PC-9 (cell line): ENCODE results near the gene PLEKHH2. TPM values are rescaled to one million over a fixed set of nuclear protein-coding genes. Genes with fewer than 3 reads are reported as not detected.

ENCODE experiments used
- BruUV-seq: library from RNA; stranded (reverse); fragments of 400-500 nt; replicated peaks from 2 replicates; lab custom pipeline; 2021; lab: Mats Ljungman, UMichigan
- CTCF ChIA-PET: fragments of 300-600 bp; sonication (Branson Sonifier 250); formaldehyde crosslinking; loops from one replicate; lab custom pipeline; 2022; ENCODE audit warnings: antibody characterized with exemption; lab: Charles Lee
- POLR2A ChIA-PET: fragments of 300-600 bp; sonication (Branson Sonifier 250); formaldehyde crosslinking; loops from one replicate; lab custom pipeline; 2022; ENCODE audit warnings: antibody characterized with exemption; ENCODE audit not compliant: unreplicated experiment; lab: Charles Lee
- DNase-seq, 2 experiments: peaks; one replicate each; pipeline versions ENCODE4 v3.0.0 to v3.0.0-alpha.2; 2015 to 2022; ENCODE audit warnings: mixed read lengths in 1 of 2
- H2AFZ ChIP-seq: fragments of 200-600 bp; sonication (generic); 2 replicates; pipeline ENCODE4 v1.8.1; 2017; ENCODE audit warnings: antibody characterized with exemption
- H3F3A ChIP-seq: fragments of 200-600 bp; sonication (generic); 2 replicates; pipeline ENCODE4 v1.8.1; 2017; ENCODE audit warnings: antibody characterized with exemption, mild to moderate bottlenecking, low read depth; ENCODE audit not compliant: insufficient read depth
- H3K27ac ChIP-seq: fragments of 200-600 bp; sonication (generic); 2 replicates; pipeline ENCODE4 v1.6.1; 2016; ENCODE audit warnings: mixed run types
- H3K27me3 ChIP-seq: fragments of 200-600 bp; sonication (generic); 2 replicates; pipeline ENCODE4 v1.6.1; 2016; ENCODE audit warnings: low read depth, mixed run types; ENCODE audit not compliant: insufficient read depth
- H3K36me3 ChIP-seq: fragments of 200-600 bp; sonication (generic); 2 replicates; pipeline ENCODE4 v1.6.1; 2016; ENCODE audit warnings: low read depth, mixed run types
- H3K4me1 ChIP-seq: fragments of 200-600 bp; sonication (generic); replicated peaks from 2 replicates; pipeline ENCODE4 v1.6.1; 2016; ENCODE audit warnings: mixed run types; ENCODE audit not compliant: insufficient read depth
- H3K4me2 ChIP-seq: fragments of 200-600 bp; sonication (generic); 2 replicates; pipeline ENCODE4 v1.6.1; 2017; ENCODE audit warnings: mixed run types
- H3K4me3 ChIP-seq: fragments of 200-600 bp; sonication (generic); 2 replicates; pipeline ENCODE4 v1.6.1; 2016; ENCODE audit warnings: mixed run types
- H3K79me2 ChIP-seq: fragments of 200-600 bp; sonication (generic); 2 replicates; pipeline ENCODE4 v1.6.1; 2017; ENCODE audit warnings: low read depth, mixed run types
- H3K9me2 ChIP-seq: fragments of 200-600 bp; sonication (generic); 2 replicates; pipeline ENCODE4 v1.8.1; 2017; ENCODE audit warnings: mild to moderate bottlenecking; ENCODE audit not compliant: insufficient read depth
- H3K9me3 ChIP-seq: fragments of 200-600 bp; sonication (generic); 2 replicates; pipeline ENCODE4 v1.8.1; 2016; ENCODE audit warnings: low read depth; ENCODE audit not compliant: insufficient read depth
- H4K20me1 ChIP-seq: fragments of 200-600 bp; sonication (generic); 2 replicates; pipeline ENCODE4 v1.8.1; 2017; ENCODE audit not compliant: insufficient read depth
- EZH2 ChIP-seq: fragments of 200-600 bp; sonication (generic); IDR thresholded peaks from 2 replicates; pipeline ENCODE4 v1.8.0; 2017; ENCODE audit warnings: antibody characterized with exemption, low read depth
- intact Hi-C: fragments of 100-400 bp; cut with micrococcal nuclease; formaldehyde crosslinking; loops from one replicate; pipeline ENCODE4 v1.10.0; 2022; ENCODE audit not compliant: unreplicated experiment
- total RNA-seq: library from RNA; stranded (reverse); gene quantifications from 2 replicates; pipeline ENCODE4 v1.2.3, GENCODE V29; 2021
- TF ChIP-seq, protein P1 (sequence below): fragments of 200-600 bp; sonication (generic); conservative IDR thresholded peaks from 2 replicates; pipeline ENCODE4 v1.6.1; 2017; ENCODE audit warnings: mixed run types, antibody characterized with exemption, mild to moderate bottlenecking, moderate library complexity

The PLEKHH2 gene
- total RNA-seq, 1 experiment from 2014 or later, result 1.6 TPM

GRCh38 chr2:43708178-43708577 is 71.1 kb downstream of the PLEKHH2 start:
- Histone ChIP-seq H2AFZ (no peak overlapping the region), H4K20me1 (no peaks in the 10 kb centered on the region), H3K27ac (no peak overlapping the region), H3K27me3 (no peaks in the 10 kb centered on the region), H3K9me2 (no peaks in the 10 kb centered on the region), H3K36me3 (no peaks in the 10 kb centered on the region), H3F3A (no peaks in the 10 kb centered on the region), H3K9me3 (no peaks in the 10 kb centered on the region), H3K4me2 (no peak overlapping the region), H3K4me3 (no peak overlapping the region), H3K4me1 (0 out of 2 replicates have a peak, but pooled peaks cover 5% of the 10 kb centered on the region), H3K79me2 (no peaks in the 10 kb centered on the region)
- TF ChIP-seq, protein P1, sequence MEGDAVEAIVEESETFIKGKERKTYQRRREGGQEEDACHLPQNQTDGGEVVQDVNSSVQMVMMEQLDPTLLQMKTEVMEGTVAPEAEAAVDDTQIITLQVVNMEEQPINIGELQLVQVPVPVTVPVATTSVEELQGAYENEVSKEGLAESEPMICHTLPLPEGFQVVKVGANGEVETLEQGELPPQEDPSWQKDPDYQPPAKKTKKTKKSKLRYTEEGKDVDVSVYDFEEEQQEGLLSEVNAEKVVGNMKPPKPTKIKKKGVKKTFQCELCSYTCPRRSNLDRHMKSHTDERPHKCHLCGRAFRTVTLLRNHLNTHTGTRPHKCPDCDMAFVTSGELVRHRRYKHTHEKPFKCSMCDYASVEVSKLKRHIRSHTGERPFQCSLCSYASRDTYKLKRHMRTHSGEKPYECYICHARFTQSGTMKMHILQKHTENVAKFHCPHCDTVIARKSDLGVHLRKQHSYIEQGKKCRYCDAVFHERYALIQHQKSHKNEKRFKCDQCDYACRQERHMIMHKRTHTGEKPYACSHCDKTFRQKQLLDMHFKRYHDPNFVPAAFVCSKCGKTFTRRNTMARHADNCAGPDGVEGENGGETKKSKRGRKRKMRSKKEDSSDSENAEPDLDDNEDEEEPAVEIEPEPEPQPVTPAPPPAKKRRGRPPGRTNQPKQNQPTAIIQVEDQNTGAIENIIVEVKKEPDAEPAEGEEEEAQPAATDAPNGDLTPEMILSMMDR, result no peak
- TF ChIP-seq EZH2, result no peak
- CTCF ChIA-PET, result no interaction called here
- intact Hi-C loops, result no loop called here
- DNase-seq, result no peak
- POLR2A ChIA-PET, result no interaction called here
- no TSS peak for BruUV-seq

DNA sequence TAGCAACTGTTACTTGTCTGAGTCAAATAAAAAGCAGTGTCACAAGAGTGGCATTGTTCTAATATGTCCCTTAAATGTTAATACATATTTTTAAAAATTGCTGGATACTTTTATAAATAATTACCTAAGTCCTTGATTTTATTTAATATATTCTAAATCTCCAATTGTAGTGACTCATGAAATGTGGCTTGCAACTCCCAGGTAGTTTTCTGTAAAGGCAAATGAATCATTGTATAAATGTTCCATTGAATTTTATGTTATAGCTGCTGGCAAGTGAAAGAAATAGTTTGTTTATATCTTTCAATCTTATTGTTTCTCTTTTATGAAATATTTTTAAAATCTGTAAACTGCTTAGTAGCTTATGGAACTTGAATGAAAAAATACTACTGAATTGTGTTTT is 71.8 kb downstream of the PLEKHH2 start:
- no peaks in the 10 kb centered on the region for H3F3A ChIP-seq
- H3K27me3 ChIP-seq, result no peaks in the 10 kb centered on the region
- peaks cover 5% of the 10 kb centered on the region; the same call in 1 of the 2 replicates for H3K4me1 ChIP-seq
- H3K36me3 ChIP-seq, result no peaks in the 10 kb centered on the region
- H3K27ac ChIP-seq, result no peak overlapping the region
- no peak overlapping the region for H2AFZ ChIP-seq
- no TSS peak for BruUV-seq
- H3K4me2 ChIP-seq, result no peak overlapping the region
- H3K79me2 ChIP-seq, result no peaks in the 10 kb centered on the region
- DNase-seq, result no peak
- H3K9me3 ChIP-seq, result no peaks in the 10 kb centered on the region
- ChIA-PET CTCF (no interaction called here), POLR2A (no interaction called here)
- H3K4me3 ChIP-seq, result no peak overlapping the region
- H4K20me1 ChIP-seq, result no peaks in the 10 kb centered on the region
- no peaks in the 10 kb centered on the region for H3K9me2 ChIP-seq
- intact Hi-C loops, result no loop called here
- TF ChIP-seq, protein P1, result no peak
- TF ChIP-seq EZH2, result no peak

GRCh38 chr2:43710866-43711265 is 73.8 kb downstream of the PLEKHH2 start:
- Histone ChIP-seq H3F3A (no peaks in the 10 kb centered on the region), H3K9me3 (no peaks in the 10 kb centered on the region), H3K27ac (no peak overlapping the region), H3K79me2 (no peaks in the 10 kb centered on the region), H3K9me2 (no peaks in the 10 kb centered on the region), H3K4me2 (no peak overlapping the region), H3K27me3 (no peaks in the 10 kb centered on the region), H4K20me1 (no peaks in the 10 kb centered on the region), H2AFZ (no peak overlapping the region), H3K36me3 (no peaks in the 10 kb centered on the region), H3K4me3 (no peak overlapping the region), H3K4me1 (peaks cover 5% of the 10 kb centered on the region; the same call in 1 of the 2 replicates)
- TF ChIP-seq, protein P1, result no peak
- no peak for TF ChIP-seq EZH2
- no peak for DNase-seq
- ChIA-PET POLR2A (no interaction called here), CTCF (no interaction called here)
- no TSS peak for BruUV-seq
- intact Hi-C loops, result no loop called here
